ACC112 (cell line): ENCODE data around the gene ROCK2.
"Not testable (repeated sequence)": the region's sequence is repeated elsewhere in the genome, so short reads cannot be mapped to it uniquely, and the experiment has no call there.

Experiments used
- H2AFZ ChIP-seq: fragments of 200-600 bp; sonication (generic); one replicate; pipeline ENCODE4 v1.6.0; 2017; ENCODE audit warnings: antibody characterized with exemption, low read length; ENCODE audit not compliant: unreplicated experiment
- H3K27ac ChIP-seq: fragments of 200-600 bp; sonication (generic); 2 replicates; pipeline ENCODE4 v1.5.1; 2014; ENCODE audit warnings: low read depth, mild to moderate bottlenecking, antibody characterized with exemption, low read length, moderate library complexity
- H3K27me3 ChIP-seq: fragments of 200-600 bp; sonication (generic); 2 replicates; pipeline ENCODE4 v1.6.1; 2014; ENCODE audit warnings: mild to moderate bottlenecking, antibody characterized with exemption, low read length, moderate library complexity, mixed read lengths; ENCODE audit not compliant: insufficient read depth
- H3K36me3 ChIP-seq: fragments of 200-600 bp; sonication (generic); 2 replicates; pipeline ENCODE4 v1.6.1; 2016; ENCODE audit warnings: mild to moderate bottlenecking, antibody characterized with exemption, low read length, moderate library complexity, mixed read lengths; ENCODE audit not compliant: insufficient read depth
- H3K4me1 ChIP-seq: fragments of 200-600 bp; sonication (generic); one replicate; pipeline ENCODE4 v1.6.1; 2016; ENCODE audit warnings: low read length, mixed read lengths; ENCODE audit not compliant: insufficient read depth, unreplicated experiment, control insufficient read depth
- H3K4me3 ChIP-seq: fragments of 200-600 bp; sonication (generic); 2 replicates; pipeline ENCODE4 v1.5.1; 2014; ENCODE audit warnings: mild to moderate bottlenecking, low read depth, low read length
- H3K79me2 ChIP-seq: fragments of 200-600 bp; sonication (generic); one replicate; pipeline ENCODE4 v1.6.0; 2016; ENCODE audit warnings: low read length; ENCODE audit not compliant: control insufficient read depth, unreplicated experiment, insufficient read depth

Gene ROCK2

GRCh38 chr2:11270891-11271290, 73.5 kb downstream of the ROCK2 start:
- Histone ChIP-seq H3K4me1 (no peaks in the 10 kb centered on the region), H3K79me2 (peaks cover 15% of the 10 kb centered on the region), H3K27ac (no peak overlapping the region), H3K36me3 (peaks cover 4% of the 10 kb centered on the region; the same call in 1 of the 2 replicates), H2AFZ (no peak overlapping the region), H3K27me3 (no peaks in the 10 kb centered on the region), H3K4me3 (no peak overlapping the region)

- Histone ChIP-seq H3K79me2 (peaks cover 15% of the 10 kb centered on the region), H3K27me3 (no peaks in the 10 kb centered on the region), H3K36me3 (peaks cover 4% of the 10 kb centered on the region; the same call in 1 of the 2 replicates), H3K27ac (no peak overlapping the region), H2AFZ (no peak overlapping the region), H3K4me3 (no peak overlapping the region), H3K4me1 (no peaks in the 10 kb centered on the region)
Observed at GRCh38 chr2:11267931-11268330, 76.5 kb downstream of the ROCK2 start.

GRCh38 chr2:11264818-11265217, 79.6 kb downstream of the ROCK2 start:
- Histone ChIP-seq H3K27ac (no peak overlapping the region), H3K79me2 (peaks cover 18% of the 10 kb centered on the region), H3K27me3 (no peaks in the 10 kb centered on the region), H3K4me3 (no peak overlapping the region), H2AFZ (no peak overlapping the region), H3K36me3 (no peaks in the 10 kb centered on the region), H3K4me1 (no peaks in the 10 kb centered on the region)

GRCh38 chr2:11264007-11264406, 80.4 kb downstream of the ROCK2 start:
- no peaks in the 10 kb centered on the region for H3K27me3 ChIP-seq
- H3K4me1 ChIP-seq = no peaks in the 10 kb centered on the region
- no peak overlapping the region for H3K4me3 ChIP-seq
- no peak overlapping the region for H3K27ac ChIP-seq
- peaks cover 21% of the 10 kb centered on the region for H3K79me2 ChIP-seq
- H2AFZ ChIP-seq = no peak overlapping the region
- no peaks in the 10 kb centered on the region for H3K36me3 ChIP-seq

- Histone ChIP-seq H3K4me1 (no peaks in the 10 kb centered on the region), H3K27me3 (no peaks in the 10 kb centered on the region), H3K4me3 (no peak overlapping the region), H3K79me2 (peaks cover 22% of the 10 kb centered on the region), H2AFZ (no peak overlapping the region), H3K36me3 (no peaks in the 10 kb centered on the region), H3K27ac (no peak overlapping the region)
Observed at GRCh38 chr2:11263177-11263576, 81.3 kb downstream of the ROCK2 start.

GRCh38 chr2:11262438-11262837, 82.0 kb downstream of the ROCK2 start:
- not testable (repeated sequence) for H3K27me3 ChIP-seq, H3K27ac ChIP-seq, H3K36me3 ChIP-seq, H3K4me1 ChIP-seq, H3K4me3 ChIP-seq, H2AFZ ChIP-seq
- peaks cover 25% of the 10 kb centered on the region for H3K79me2 ChIP-seq

GRCh38 chr2:11261564-11261963, 82.9 kb downstream of the ROCK2 start:
- H3K36me3 ChIP-seq, H3K27ac ChIP-seq, H3K4me1 ChIP-seq, H3K27me3 ChIP-seq, H2AFZ ChIP-seq, H3K4me3 ChIP-seq: not testable (repeated sequence)
- peaks cover 20% of the 10 kb centered on the region for H3K79me2 ChIP-seq

- Histone ChIP-seq H3K36me3 (no peaks in the 10 kb centered on the region), H3K4me1 (no peaks in the 10 kb centered on the region), H3K79me2 (peaks cover 14% of the 10 kb centered on the region)
Observed at GRCh38 chr2:11260979-11261378, 83.5 kb downstream of the ROCK2 start.

GRCh38 chr2:11257964-11258363, 86.5 kb downstream of the ROCK2 start:
- Histone ChIP-seq H3K4me3 (no peak overlapping the region), H3K79me2 (peaks cover 16% of the 10 kb centered on the region), H3K27me3 (no peaks in the 10 kb centered on the region), H3K36me3 (no peaks in the 10 kb centered on the region), H3K27ac (no peak overlapping the region), H3K4me1 (no peaks in the 10 kb centered on the region), H2AFZ (no peak overlapping the region)

More at GRCh38 chr2:11260979-11261378, 83.5 kb downstream of the ROCK2 start:
- Histone ChIP-seq H3K4me3 (no peak overlapping the region), H2AFZ (no peak overlapping the region), H3K27ac (no peak overlapping the region), H3K27me3 (no peaks in the 10 kb centered on the region)

GRCh38 chr2:11257078-11257477, 87.4 kb downstream of the ROCK2 start:
- H3K4me1 ChIP-seq = no peaks in the 10 kb centered on the region
- H3K79me2 ChIP-seq = peaks cover 16% of the 10 kb centered on the region
- no peaks in the 10 kb centered on the region for H3K36me3 ChIP-seq
- no peak overlapping the region for H3K4me3 ChIP-seq
- no peaks in the 10 kb centered on the region for H3K27me3 ChIP-seq
- H2AFZ ChIP-seq = no peak overlapping the region
- H3K27ac ChIP-seq = no peak overlapping the region

- H2AFZ ChIP-seq = no peak overlapping the region
- peaks cover 18% of the 10 kb centered on the region for H3K79me2 ChIP-seq
- H3K4me1 ChIP-seq = peaks cover 2% of the 10 kb centered on the region
- no peak overlapping the region for H3K4me3 ChIP-seq
- no peaks in the 10 kb centered on the region for H3K36me3 ChIP-seq
- H3K27ac ChIP-seq = no peak overlapping the region
- H3K27me3 ChIP-seq = no peaks in the 10 kb centered on the region
Observed at GRCh38 chr2:11256166-11256565, 88.3 kb downstream of the ROCK2 start.
